GM19240 (cell line): ENCODE data around the gene TRAPPC12.
"Not testable (repeated sequence)": the region's sequence is repeated elsewhere in the genome, so short reads cannot be mapped to it uniquely, and the experiment has no call there.

Experiments
- DNase-seq: peaks from one replicate; pipeline ENCODE4 v3.0.0; 2011; ENCODE audit warnings: low spot score; ENCODE audit not compliant: insufficient read length

The TRAPPC12 gene

GRCh38 chr2:3483986-3484960, 104.8 kb downstream of the TRAPPC12 start:
- no peak for DNase-seq

GRCh38 chr2:3485166-3485565, 105.7 kb downstream of the TRAPPC12 start:
- no peak for DNase-seq

GRCh38 chr2:3486047-3487027, 106.8 kb downstream of the TRAPPC12 start:
- no peak for DNase-seq

GRCh38 chr2:3487028-3487425, 107.5 kb downstream of the TRAPPC12 start:
- no peak for DNase-seq

GRCh38 chr2:3487432-3487831, 107.9 kb downstream of the TRAPPC12 start:
- no peak for DNase-seq

- DNase-seq, result no peak
Observed at GRCh38 chr2:3488061-3488531, 108.6 kb downstream of the TRAPPC12 start.

- DNase-seq, result no peak
Observed at GRCh38 chr2:3488855-3489763, 109.6 kb downstream of the TRAPPC12 start.

GRCh38 chr2:3489764-3490115, 110.2 kb downstream of the TRAPPC12 start:
- no peak for DNase-seq

GRCh38 chr2:3490191-3491170, 111.0 kb downstream of the TRAPPC12 start:
- DNase-seq, result no peak

- no peak for DNase-seq
Observed at GRCh38 chr2:3491306-3491705, 111.8 kb downstream of the TRAPPC12 start.

GRCh38 chr2:3491716-3492474, 112.4 kb downstream of the TRAPPC12 start:
- DNase-seq, result no peak

- not testable (repeated sequence) for DNase-seq
Observed at GRCh38 chr2:3492475-3492787, 112.9 kb downstream of the TRAPPC12 start.

- DNase-seq, result no peak
Observed at GRCh38 chr2:3492951-3493614, 113.6 kb downstream of the TRAPPC12 start.

GRCh38 chr2:3493615-3494007, 114.1 kb downstream of the TRAPPC12 start:
- no peak for DNase-seq

- no peak for DNase-seq
Observed at GRCh38 chr2:3494984-3495666, 115.6 kb downstream of the TRAPPC12 start.

- DNase-seq, result not testable (repeated sequence)
Observed at GRCh38 chr2:3496708-3497080, 117.2 kb downstream of the TRAPPC12 start.

GRCh38 chr2:3498783-3499394, 119.4 kb downstream of the TRAPPC12 start:
- DNase-seq, result no peak
